ENCODE measurements around the gene SLC36A4.
"Not testable (repeated sequence)": the region's sequence is repeated elsewhere in the genome, so short reads cannot be mapped to it uniquely, and the experiment has no call there.

Gene SLC36A4

DNA sequence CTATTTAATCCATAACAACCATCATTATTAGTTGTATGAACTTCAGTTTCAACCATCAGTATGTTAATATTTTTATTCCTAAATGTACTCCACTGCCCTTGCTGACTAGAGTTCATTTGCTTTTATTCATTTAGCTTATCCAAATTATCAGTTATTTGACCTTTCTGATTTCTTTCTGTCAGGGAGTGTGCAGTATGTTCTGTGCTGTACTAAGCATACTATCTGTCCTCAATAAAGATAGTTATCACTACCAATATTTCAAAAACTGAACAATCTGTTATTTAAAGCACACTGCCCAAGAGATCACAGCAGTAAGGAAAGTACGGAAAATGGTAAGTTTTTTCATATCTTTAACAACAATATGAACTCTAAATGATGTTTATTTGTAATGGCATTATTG, 8.3 kb downstream of the SLC36A4 start:
- Histone ChIP-seq H3K27me3 (ENCODE audit: insufficient read depth, low read depth, severe bottlenecking) (no peaks in the 10 kb centered on the region), H3K9me3 (ENCODE audit: severe bottlenecking) (no peaks in the 10 kb centered on the region), H3K4me3 (ENCODE audit: low read depth, low read length) (no peak overlapping the region), H3K27ac (no peak overlapping the region), H3K36me3 (peaks cover 12% of the 10 kb centered on the region)
- TF ChIP-seq, protein P1, sequence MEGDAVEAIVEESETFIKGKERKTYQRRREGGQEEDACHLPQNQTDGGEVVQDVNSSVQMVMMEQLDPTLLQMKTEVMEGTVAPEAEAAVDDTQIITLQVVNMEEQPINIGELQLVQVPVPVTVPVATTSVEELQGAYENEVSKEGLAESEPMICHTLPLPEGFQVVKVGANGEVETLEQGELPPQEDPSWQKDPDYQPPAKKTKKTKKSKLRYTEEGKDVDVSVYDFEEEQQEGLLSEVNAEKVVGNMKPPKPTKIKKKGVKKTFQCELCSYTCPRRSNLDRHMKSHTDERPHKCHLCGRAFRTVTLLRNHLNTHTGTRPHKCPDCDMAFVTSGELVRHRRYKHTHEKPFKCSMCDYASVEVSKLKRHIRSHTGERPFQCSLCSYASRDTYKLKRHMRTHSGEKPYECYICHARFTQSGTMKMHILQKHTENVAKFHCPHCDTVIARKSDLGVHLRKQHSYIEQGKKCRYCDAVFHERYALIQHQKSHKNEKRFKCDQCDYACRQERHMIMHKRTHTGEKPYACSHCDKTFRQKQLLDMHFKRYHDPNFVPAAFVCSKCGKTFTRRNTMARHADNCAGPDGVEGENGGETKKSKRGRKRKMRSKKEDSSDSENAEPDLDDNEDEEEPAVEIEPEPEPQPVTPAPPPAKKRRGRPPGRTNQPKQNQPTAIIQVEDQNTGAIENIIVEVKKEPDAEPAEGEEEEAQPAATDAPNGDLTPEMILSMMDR (IDR thresholded peaks at IDR 0.05; ENCODE audit: low read depth, low read length) = no peak
- no peak for DNase-seq

DNA sequence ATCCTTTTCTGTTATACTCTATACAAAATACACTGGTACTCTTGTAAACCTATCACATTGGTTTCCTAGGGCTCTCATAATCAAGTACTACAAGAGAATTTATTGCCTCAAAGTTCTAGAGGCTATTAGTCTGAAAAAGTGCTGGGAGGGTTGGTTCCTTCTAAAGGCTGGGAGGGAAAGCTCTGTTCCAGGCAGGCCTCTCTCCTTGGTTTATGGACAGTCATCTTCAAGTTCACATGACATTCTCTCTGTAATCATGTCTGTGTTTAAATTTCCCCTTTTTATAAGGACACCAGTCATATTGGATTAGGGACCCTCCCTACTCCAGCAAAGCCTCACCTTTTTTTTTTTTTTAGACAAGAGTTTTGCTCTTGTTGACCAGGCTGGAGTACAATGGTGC, 9.1 kb downstream of the SLC36A4 start:
- TF ChIP-seq, protein P1 (IDR thresholded peaks at IDR 0.05; ENCODE audit: low read depth, low read length) = no peak
- no peak for DNase-seq

DNA sequence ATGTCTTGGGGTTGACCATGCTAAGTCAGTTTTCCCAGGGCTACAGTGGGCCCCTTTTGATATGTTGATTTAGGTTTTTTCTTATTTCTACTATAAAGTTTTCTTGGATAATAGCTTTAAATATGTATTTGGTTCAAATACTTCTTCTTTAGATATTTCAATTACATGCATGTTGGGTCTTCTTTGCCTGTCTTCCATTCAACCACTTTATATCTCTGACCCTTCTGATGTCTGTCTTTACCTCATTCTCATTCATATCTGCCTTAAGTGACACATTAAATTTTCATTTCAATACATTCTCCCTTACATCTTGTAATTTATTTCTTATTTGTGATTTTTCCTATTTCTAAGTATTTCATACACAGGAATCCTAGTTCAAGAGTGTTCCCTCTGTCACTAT, 10.5 kb downstream of the SLC36A4 start:
- H3K4me3 ChIP-seq (ENCODE audit: low read depth, low read length) = no peak overlapping the region
- H3K36me3 ChIP-seq = peaks cover 25% of the 10 kb centered on the region
- no peaks in the 10 kb centered on the region for H3K9me3 ChIP-seq (ENCODE audit: severe bottlenecking)
- H3K27me3 ChIP-seq (ENCODE audit: insufficient read depth, low read depth, severe bottlenecking) = no peaks in the 10 kb centered on the region
- TF ChIP-seq, protein P1 (IDR thresholded peaks at IDR 0.05; ENCODE audit: low read depth, low read length) = no peak
- H3K27ac ChIP-seq = no peak overlapping the region
- no peak for DNase-seq

More for the DNA sequence above, 9.1 kb downstream of the SLC36A4 start:
- H3K4me3 ChIP-seq (ENCODE audit: low read depth, low read length) = no peak overlapping the region
- no peak overlapping the region for H3K27ac ChIP-seq
- no peaks in the 10 kb centered on the region for H3K9me3 ChIP-seq (ENCODE audit: severe bottlenecking)
- no peaks in the 10 kb centered on the region for H3K27me3 ChIP-seq (ENCODE audit: insufficient read depth, low read depth, severe bottlenecking)
- peaks cover 17% of the 10 kb centered on the region for H3K36me3 ChIP-seq

DNA sequence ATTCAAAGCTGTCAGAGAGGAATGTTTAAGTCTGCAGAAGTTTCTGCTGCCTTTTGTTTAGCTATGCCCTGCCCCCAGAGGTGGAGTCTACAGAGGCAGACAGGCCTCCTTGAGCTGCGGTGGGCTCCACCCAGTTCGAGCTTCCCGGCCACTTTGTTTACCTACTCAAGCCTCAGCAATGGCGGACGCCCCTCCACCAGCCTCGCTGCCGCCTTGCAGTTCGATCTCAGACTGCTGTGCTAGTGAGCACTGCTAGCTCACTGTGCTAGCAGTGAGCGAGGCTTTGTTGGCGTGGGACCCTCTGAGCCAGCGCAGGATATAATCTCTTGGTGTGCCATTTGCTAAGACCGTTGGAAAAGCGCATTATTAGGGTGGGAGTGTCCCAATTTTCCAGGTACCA, 19.9 kb downstream of the SLC36A4 start:
- not testable (repeated sequence) for H3K27ac ChIP-seq; H3K27me3 ChIP-seq (ENCODE audit: insufficient read depth, low read depth, severe bottlenecking); DNase-seq; H3K4me3 ChIP-seq (ENCODE audit: low read depth, low read length); H3K9me3 ChIP-seq (ENCODE audit: severe bottlenecking)
- H3K36me3 ChIP-seq = peaks cover 51% of the 10 kb centered on the region

DNA sequence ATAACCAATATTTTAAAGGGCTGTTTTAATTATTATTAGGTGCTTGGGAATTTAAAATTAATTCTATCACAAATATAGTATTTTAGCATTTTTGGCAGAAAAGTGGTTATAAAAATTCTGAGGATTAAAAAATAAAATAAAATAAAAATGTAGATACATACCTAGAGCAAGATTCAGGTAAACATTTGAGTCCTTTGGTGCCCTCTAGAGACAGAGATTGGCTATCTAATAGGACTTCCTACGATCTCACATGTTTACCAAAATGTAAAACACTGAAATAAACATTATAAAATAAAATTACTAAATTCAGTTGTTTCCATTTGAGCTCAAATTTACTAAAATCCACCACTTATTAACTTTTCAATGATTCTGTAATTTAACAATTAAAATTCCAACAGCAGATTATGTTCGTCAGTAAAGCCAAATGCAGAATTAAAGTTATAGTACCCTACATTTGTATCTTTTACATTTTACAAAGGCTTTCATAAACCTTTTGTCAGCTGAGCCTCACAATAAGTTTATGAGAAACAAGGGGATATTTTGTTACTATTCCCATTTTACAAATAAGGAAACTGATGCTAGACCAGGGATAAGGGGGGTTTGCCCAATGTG, 27.7 kb downstream of the SLC36A4 start:
- Histone ChIP-seq H3K36me3 (peaks cover 18% of the 10 kb centered on the region), H3K27ac (no peak overlapping the region), H3K4me3 (ENCODE audit: low read depth, low read length) (no peak overlapping the region), H3K27me3 (ENCODE audit: insufficient read depth, low read depth, severe bottlenecking) (no peaks in the 10 kb centered on the region), H3K9me3 (ENCODE audit: severe bottlenecking) (no peaks in the 10 kb centered on the region)
- no peak for DNase-seq
- TF ChIP-seq, protein P1 (IDR thresholded peaks at IDR 0.05; ENCODE audit: low read depth, low read length) = no peak

DNA sequence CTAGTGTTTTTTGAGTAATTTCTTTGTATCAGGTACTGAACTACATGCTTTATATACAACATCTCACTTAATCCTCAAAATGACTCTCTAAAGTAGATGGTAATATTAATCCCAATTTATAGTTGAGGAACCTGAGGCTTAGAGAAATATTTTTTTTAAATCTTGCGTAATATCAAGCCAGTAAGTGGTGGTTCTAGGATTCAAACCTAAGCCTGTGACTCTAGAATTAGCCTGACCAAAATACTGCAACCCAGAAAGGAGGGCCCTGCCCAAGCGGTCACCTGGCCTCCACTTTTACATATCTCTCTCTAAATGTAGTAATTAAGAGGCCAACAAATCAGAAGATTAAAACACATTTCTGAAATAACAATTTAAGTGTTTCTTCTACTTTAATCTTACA, 28.6 kb downstream of the SLC36A4 start:
- Histone ChIP-seq H3K27ac (no peak overlapping the region), H3K36me3 (peaks cover 25% of the 10 kb centered on the region), H3K27me3 (ENCODE audit: insufficient read depth, low read depth, severe bottlenecking) (no peaks in the 10 kb centered on the region), H3K9me3 (ENCODE audit: severe bottlenecking) (no peaks in the 10 kb centered on the region), H3K4me3 (ENCODE audit: low read depth, low read length) (no peak overlapping the region)
- no peak for DNase-seq
- TF ChIP-seq, protein P1 (IDR thresholded peaks at IDR 0.05; ENCODE audit: low read depth, low read length) = no peak

All from WERI-Rb-1 (cell line).